Stimulated activated naive CD8-positive, alpha-beta T cell treated with anti-CD3 and anti-CD28 coated beads, Interleukin-15, amount 100 ng/mL, for 72 hours (primary cell): ENCODE results near the gene GTPBP1.

Source experiments
- ATAC-seq: fragments of 150-1000 bp; cut with Tn5 transposase; 2 replicates; pipeline ENCODE4 v1.10.0; 2021; ENCODE audit warnings: mild to moderate bottlenecking, moderate library complexity
- DNase-seq, 2 donors: peaks; one replicate each; pipeline ENCODE4 v3.0.0; 2021 to 2022
- H3K27ac Mint-ChIP-seq, 2 donors: one replicate each; pipeline ENCODE4 v1.8.0; 2022; ENCODE audit warnings: mild to moderate bottlenecking in 2 of 2, mixed read lengths in 2 of 2, moderate library complexity in 2 of 2
- H3K27me3 Mint-ChIP-seq: one replicate; pipeline ENCODE4 v1.8.0; 2022; ENCODE audit warnings: mixed read lengths
- H3K4me1 Mint-ChIP-seq: one replicate; pipeline ENCODE4 v1.8.0; 2022; ENCODE audit warnings: mild to moderate bottlenecking, mixed read lengths
- H3K4me3 Mint-ChIP-seq, 2 donors: one replicate each; pipeline ENCODE4 v1.8.0; 2022; ENCODE audit warnings: mild to moderate bottlenecking in 2 of 2, mixed read lengths in 2 of 2, moderate library complexity in 1 of 2
- H3K9me3 Mint-ChIP-seq, 2 donors: one replicate each; pipeline ENCODE4 v1.8.0; 2022; ENCODE audit warnings: mixed read lengths in 2 of 2

GTPBP1 gene

DNA sequence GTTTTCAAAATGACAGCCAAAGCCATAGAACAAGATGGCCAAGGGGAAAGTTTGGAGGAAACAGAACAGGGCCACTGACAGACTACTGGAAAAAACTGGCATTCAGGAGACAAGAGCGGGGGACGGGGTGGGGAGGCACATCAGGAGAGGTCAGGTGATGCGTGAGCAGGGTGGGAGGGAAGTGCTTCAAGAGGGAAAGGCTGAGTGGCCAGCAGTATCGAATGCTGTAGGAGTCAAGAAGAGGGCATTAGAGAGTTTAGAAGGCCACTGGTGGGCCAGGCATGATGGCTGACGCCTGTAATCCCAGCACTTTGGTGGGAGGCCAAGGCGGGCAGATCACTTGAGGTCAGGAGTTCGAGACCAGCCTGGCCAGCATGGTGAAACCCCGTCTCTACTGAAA lies 8.2 kb downstream of the GTPBP1 start:
- no peak for DNase-seq
- Mint-ChIP-seq H3K27me3 (no peaks in the 10 kb centered on the region), H3K27ac (no peak overlapping the region), H3K9me3 (no peaks in the 10 kb centered on the region), H3K4me1 (peaks cover 58% of the 10 kb centered on the region), H3K4me3 (no peak overlapping the region)
- ATAC-seq = no peak

DNA sequence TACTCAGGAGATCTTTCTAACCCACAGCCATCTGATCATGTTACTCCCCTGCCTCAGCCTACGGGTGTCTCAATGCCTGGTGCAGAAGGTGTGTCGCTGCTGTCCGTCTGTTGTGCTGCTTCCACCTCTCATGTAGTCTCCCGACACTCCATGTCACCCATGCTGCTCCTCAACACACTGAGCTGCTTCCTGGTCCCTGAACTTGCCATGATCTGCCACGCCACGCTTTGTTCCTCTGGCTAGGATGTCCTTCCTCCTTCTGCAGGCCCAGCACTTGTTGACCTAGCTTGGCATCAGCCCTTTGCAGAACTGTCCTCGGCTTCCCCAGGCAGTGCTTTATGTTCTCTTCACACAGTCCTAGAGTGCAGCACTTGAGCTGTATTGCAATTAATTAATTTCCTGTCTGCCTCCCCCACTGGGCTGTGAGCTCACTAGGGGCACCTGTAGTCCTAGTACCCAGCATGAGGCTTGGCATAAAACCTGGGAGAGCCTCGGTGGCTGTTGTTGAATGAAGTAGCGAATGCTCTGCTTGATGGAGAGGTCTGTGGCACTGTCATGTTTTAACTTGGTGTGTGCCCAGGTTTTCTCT lies 9.5 kb downstream of the GTPBP1 start:
- no peak for ATAC-seq
- peak overlapping the region; percentile 55 for H3K27ac Mint-ChIP-seq
- no peak overlapping the region for H3K4me3 Mint-ChIP-seq
- H3K27me3 Mint-ChIP-seq = no peaks in the 10 kb centered on the region
- no peak for DNase-seq
- peaks cover 49% of the 10 kb centered on the region for H3K4me1 Mint-ChIP-seq
- H3K9me3 Mint-ChIP-seq = no peaks in the 10 kb centered on the region

GRCh38 chr22:38715852-38716251 lies 10.1 kb downstream of the GTPBP1 start:
- ATAC-seq (no peak), DNase-seq (no peak)
- no peak overlapping the region for H3K4me3 Mint-ChIP-seq

GRCh38 chr22:38716271-38716670 lies 10.5 kb downstream of the GTPBP1 start:
- H3K4me3 Mint-ChIP-seq = no peak overlapping the region
- no peak for ATAC-seq
- H3K9me3 Mint-ChIP-seq = no peaks in the 10 kb centered on the region
- H3K27ac Mint-ChIP-seq = peak overlapping the region; percentile 19 to 57
- DNase-seq = no peak
- H3K4me1 Mint-ChIP-seq = peaks cover 41% of the 10 kb centered on the region
- no peaks in the 10 kb centered on the region for H3K27me3 Mint-ChIP-seq

More at GRCh38 chr22:38715852-38716251, 10.1 kb downstream of the GTPBP1 start:
- Mint-ChIP-seq H3K27ac (peak overlapping the region; percentile 7 to 55), H3K4me1 (peaks cover 46% of the 10 kb centered on the region), H3K27me3 (no peaks in the 10 kb centered on the region), H3K9me3 (no peaks in the 10 kb centered on the region)

GRCh38 chr22:38716826-38717225 lies 11.1 kb downstream of the GTPBP1 start:
- ATAC-seq = no peak
- DNase-seq = no peak
- Mint-ChIP-seq H3K27ac (no peak overlapping the region), H3K9me3 (no peaks in the 10 kb centered on the region), H3K4me3 (no peak overlapping the region), H3K4me1 (peaks cover 39% of the 10 kb centered on the region), H3K27me3 (no peaks in the 10 kb centered on the region)

DNA sequence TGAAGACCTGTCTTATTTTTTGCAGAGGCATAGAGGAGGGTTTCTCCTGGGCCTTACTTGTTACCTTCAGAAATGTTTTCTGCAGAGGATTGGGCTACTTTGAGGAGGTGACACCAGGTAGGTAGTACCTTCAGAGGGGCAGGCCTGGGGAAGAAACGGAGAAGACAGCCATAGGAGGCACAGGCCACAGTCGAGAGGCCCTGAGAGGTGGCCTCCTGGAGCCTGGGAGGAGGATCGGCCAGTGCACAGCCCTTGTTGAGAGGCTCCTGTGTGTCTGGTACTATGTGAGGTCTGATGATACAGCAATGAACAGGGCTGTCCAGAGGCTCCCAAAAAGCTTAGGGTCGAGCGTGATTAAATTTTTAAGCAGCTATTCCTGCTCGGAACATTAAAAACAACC lies 11.5 kb downstream of the GTPBP1 start:
- no peaks in the 10 kb centered on the region for H3K27me3 Mint-ChIP-seq
- peaks cover 35% of the 10 kb centered on the region for H3K4me1 Mint-ChIP-seq
- ATAC-seq (no peak), DNase-seq (no peak)
- H3K4me3 Mint-ChIP-seq = no peak overlapping the region
- H3K9me3 Mint-ChIP-seq = no peaks in the 10 kb centered on the region
- H3K27ac Mint-ChIP-seq = no peak overlapping the region

DNA sequence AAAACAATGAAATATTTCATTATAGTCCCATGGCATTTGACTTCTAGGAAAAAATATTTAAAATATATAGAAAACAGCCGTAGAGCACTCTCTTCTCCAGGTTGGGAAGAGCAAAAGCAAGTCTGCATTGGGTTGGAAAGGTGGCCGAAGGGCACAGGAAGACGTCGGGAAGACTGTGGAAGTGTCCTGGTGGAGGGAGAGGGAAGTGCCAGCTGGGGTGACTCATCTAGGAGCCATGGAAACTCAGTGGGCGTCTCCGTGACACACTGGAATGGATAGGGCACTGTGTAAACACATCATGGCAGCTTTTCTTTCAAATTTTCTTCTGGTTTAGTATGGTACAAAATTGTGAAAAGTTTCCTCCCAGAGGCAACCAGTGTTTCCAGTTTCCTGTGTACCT lies 12.7 kb downstream of the GTPBP1 start:
- H3K4me3 Mint-ChIP-seq = no peak overlapping the region
- DNase-seq (no peak), ATAC-seq (no peak)
- peaks cover 23% of the 10 kb centered on the region for H3K4me1 Mint-ChIP-seq
- no peaks in the 10 kb centered on the region for H3K9me3 Mint-ChIP-seq
- H3K27me3 Mint-ChIP-seq = no peaks in the 10 kb centered on the region
- no peak overlapping the region for H3K27ac Mint-ChIP-seq

DNA sequence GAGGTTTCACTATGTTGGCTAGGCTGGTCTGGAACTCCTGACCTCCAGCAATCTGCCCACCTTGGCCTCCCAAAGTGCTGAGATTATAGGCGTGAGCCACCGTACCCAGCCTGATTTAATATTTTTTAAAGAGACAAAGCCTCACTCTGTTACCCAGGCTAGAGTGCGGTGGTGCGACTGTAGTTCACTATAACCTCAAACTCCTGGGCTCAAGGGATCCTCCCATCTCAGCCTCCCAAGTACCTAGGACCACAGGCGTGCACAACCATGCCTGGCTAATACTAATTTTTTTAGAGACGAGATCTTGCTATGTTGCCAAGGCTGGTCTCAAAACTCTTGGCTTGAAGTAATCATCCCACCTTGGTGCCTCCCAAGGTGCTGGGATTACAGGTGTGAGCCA lies 13.5 kb downstream of the GTPBP1 start:
- Mint-ChIP-seq H3K27me3 (no peaks in the 10 kb centered on the region), H3K4me3 (no peak overlapping the region), H3K27ac (no peak overlapping the region), H3K4me1 (peaks cover 16% of the 10 kb centered on the region), H3K9me3 (no peaks in the 10 kb centered on the region)
- ATAC-seq (no peak), DNase-seq (no peak)

DNA sequence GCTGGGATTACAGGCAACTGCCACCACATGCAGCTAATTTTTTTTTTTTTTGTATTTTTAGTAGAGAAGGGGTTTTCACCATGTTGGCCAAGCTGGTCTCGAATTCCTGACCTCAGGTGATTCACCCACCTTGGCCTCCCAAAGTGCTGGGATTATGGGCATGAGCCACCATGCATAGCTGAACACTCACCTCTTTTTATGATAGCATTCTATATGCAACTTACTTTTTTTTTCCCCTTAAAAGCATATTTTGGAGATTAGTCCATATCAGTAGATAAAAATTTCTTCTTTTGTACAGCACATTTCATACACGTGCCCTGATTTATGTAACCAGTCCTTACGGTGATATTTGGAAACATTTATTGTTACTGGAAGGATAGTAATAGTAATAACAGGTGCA lies 14.6 kb downstream of the GTPBP1 start:
- Mint-ChIP-seq H3K4me3 (no peak overlapping the region), H3K27ac (no peak overlapping the region), H3K27me3 (no peaks in the 10 kb centered on the region), H3K9me3 (no peaks in the 10 kb centered on the region), H3K4me1 (peaks cover 5% of the 10 kb centered on the region)
- ATAC-seq (no peak), DNase-seq (no peak)

GRCh38 chr22:38721551-38721950 lies 15.8 kb downstream of the GTPBP1 start:
- ATAC-seq (no peak), DNase-seq (no peak)
- Mint-ChIP-seq H3K27ac (peak overlapping the region in 1 of 2 donors; percentile 17), H3K4me3 (no peak overlapping the region), H3K27me3 (no peaks in the 10 kb centered on the region), H3K4me1 (no peaks in the 10 kb centered on the region), H3K9me3 (no peaks in the 10 kb centered on the region)

DNA sequence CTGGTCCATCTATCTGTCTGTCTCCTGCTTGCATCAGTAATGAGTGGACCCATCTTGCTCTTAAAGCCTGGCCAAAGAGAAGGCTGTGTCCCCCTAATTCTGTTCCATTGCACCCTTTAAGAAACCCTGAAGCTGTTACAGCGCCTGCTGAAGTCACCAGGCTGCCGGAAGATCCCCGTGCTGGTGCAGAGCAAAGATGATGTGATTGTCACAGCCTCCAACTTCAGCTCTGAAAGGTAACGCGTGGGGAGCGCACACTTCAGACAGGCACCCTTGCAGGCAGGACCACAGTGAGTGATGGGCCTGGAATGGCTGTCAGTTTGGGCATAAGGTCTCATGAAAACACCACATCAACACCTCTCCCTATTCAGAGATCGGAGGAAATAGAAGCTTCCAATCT lies 18.4 kb downstream of the GTPBP1 start:
- no peak overlapping the region for H3K27ac Mint-ChIP-seq

DNA sequence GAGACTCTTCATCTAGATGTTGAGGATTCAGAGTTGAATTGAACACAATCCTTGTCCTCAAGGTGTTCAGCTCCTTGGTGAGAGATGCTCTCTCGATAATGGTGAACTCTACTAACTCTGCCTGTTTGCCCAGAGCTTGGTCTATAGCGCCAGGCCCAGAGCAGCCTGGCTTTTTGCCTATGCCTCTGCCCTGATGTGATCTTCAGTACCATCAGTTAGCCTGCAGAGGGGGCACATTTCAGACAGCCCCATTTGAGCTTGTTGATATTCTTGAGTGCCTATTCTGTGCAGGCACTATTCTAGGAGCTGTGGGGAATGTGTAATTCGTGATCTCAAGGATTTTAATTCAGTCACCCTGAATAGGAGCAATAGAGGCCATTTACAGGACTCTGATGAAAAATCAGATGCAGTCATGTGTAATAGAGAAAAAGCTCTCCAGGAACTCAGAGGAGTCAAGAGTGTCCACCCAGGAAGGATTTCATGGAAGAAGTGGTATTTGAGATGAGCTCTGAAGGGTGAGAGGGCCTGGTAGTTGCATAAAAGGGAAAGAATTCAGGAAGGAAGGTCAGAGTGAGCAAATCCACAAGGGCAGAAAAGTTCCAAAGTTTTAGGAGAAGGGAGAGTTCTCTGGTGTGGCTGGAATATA lies 19.3 kb downstream of the GTPBP1 start:
- Mint-ChIP-seq H3K27me3 (no peaks in the 10 kb centered on the region), H3K4me3 (no peak overlapping the region), H3K9me3 (no peaks in the 10 kb centered on the region), H3K27ac (peak overlapping the region; percentile 43 to 83), H3K4me1 (no peaks in the 10 kb centered on the region)
- DNase-seq (peak in 1 of 2 donors; percentile 30), ATAC-seq (peak; percentile 76)

More for the DNA sequence above, 18.4 kb downstream of the GTPBP1 start:
- no peaks in the 10 kb centered on the region for H3K9me3 Mint-ChIP-seq
- DNase-seq (no peak), ATAC-seq (no peak)
- no peaks in the 10 kb centered on the region for H3K4me1 Mint-ChIP-seq
- no peak overlapping the region for H3K4me3 Mint-ChIP-seq
- no peaks in the 10 kb centered on the region for H3K27me3 Mint-ChIP-seq

GRCh38 chr22:38725900-38726655 lies 20.3 kb downstream of the GTPBP1 start:
- Mint-ChIP-seq H3K9me3 (no peaks in the 10 kb centered on the region), H3K27me3 (no peaks in the 10 kb centered on the region), H3K27ac (peak overlapping the region in 1 of 2 donors; percentile 38), H3K4me1 (peaks cover 9% of the 10 kb centered on the region), H3K4me3 (no peak overlapping the region)
- ATAC-seq = no peak
- no peak for DNase-seq

- no peaks in the 10 kb centered on the region for H3K9me3 Mint-ChIP-seq
- H3K27ac Mint-ChIP-seq = peak overlapping the region in 1 of 2 donors; percentile 87
- DNase-seq = no peak
- H3K4me1 Mint-ChIP-seq = peaks cover 19% of the 10 kb centered on the region
- no peak for ATAC-seq
- H3K4me3 Mint-ChIP-seq = no peak overlapping the region
- no peaks in the 10 kb centered on the region for H3K27me3 Mint-ChIP-seq
Observed at GRCh38 chr22:38727123-38727522, 21.4 kb downstream of the GTPBP1 start.

DNA sequence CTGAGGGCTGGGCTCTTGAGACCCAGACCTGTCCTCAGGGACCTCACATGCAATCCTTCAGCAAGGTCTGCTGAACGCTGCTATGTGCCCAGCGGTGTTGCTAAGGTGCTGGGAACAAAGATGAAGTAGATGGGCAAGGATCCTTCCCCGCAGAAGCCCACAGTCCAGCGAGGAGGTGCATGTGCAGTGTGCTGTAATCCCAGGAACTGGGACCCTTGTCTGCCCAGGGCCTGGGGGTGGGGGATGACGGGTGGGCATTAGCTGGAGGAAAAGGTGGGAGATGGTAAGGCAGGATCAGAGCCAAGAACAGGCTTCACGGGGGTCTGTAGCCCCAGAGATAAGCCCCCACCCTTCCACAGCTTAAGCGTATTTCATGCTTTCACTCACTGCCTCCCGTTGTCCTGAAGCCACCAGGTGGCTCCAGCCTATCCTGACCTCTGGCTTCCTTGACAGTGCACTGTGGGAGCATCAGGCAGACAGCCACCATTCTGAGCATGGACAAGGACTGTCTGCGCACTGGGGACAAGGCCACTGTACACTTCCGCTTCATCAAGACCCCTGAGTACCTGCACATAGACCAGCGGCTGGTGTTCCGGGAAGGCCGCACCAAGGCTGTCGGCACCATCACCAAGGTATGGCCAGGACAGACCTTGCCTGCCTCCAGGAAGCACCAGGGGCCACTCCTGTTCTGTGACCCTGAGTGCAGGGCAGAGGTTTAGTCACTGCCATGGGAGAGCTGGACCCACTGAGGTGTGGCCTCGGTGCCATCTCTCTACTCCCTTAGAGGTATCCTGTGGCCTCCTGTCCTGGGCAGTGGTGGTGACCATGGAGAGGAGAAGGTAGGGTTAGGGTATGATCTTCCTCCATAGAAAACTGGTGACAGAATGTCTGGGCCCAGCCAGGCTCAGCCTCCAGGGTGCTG lies 22.0 kb downstream of the GTPBP1 start:
- peak overlapping the region in 1 of 2 donors; percentile 87 for H3K27ac Mint-ChIP-seq
- DNase-seq (no peak), ATAC-seq (no peak)

More for the DNA sequence above, 22.0 kb downstream of the GTPBP1 start:
- no peaks in the 10 kb centered on the region for H3K27me3 Mint-ChIP-seq
- H3K4me3 Mint-ChIP-seq = no peak overlapping the region
- H3K9me3 Mint-ChIP-seq = no peaks in the 10 kb centered on the region
- H3K4me1 Mint-ChIP-seq = peaks cover 23% of the 10 kb centered on the region
